GM18526 (cell line): Measurements from ENCODE around the gene ACTR6.

Source experiments
- POLR2A ChIP-seq: IDR thresholded peaks from 3 replicates; pipeline ENCODE4 v1.6.1; 2011; ENCODE audit not compliant: insufficient read length; ENCODE audit errors: extremely low read depth

The ACTR6 gene

DNA sequence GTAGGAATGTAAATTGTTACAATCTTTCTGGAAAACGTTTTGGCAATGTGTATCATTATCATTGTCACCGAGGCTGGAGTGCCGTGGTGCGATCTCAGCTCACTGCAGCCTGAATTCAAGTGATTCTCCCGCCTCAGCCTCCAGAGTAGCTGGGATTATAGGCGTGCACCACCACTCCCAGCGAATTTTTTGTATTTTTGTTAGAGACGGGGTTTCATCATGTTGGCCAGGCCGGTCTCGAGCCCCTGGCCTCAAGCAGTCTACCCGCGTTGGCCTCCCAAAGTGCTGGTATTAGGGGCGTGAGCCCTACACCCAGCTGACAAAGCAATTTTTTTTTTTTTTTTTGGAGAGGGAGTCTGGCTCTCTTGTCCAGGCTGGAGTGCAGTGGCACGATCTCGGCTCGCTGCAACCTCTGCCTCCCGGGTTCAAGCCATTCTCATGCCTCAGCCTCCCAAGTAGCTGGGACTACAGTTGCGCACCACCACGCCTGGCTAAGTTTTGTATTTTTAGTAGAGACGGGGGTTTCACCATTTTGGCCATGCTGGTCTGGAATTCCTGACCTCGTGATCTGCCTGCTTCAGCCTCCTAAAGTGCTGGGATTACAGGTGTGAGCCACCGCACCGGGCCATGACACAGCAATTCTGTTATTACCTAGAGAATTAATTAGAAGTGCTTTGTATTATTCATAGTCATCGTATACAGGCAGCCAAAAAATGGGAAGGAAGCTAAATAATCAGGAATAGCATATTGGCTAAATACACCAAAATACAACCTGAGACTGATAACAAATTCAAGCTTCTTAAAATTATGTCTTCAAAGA, 1.2 kb downstream of the ACTR6 start:
- no peak for TF ChIP-seq POLR2A

DNA sequence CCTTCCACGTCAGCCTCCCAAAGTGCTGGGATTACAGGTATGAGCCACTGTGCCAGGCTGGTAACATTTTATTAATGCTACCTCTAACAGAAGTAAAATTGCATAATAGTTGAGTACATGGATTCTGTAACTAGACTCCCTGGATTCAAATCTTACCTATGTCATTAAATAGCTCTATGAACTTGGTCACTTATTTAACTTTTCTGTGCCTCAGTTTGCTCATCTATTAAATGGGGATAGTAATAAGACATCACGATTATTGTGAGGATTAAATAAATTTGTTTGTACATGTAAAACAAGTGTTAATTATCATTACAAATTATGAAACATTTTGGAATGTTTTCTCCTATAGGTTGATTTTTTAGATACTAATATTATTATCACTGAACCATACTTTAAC, 6.7 kb downstream of the ACTR6 start:
- no peak for TF ChIP-seq POLR2A

DNA sequence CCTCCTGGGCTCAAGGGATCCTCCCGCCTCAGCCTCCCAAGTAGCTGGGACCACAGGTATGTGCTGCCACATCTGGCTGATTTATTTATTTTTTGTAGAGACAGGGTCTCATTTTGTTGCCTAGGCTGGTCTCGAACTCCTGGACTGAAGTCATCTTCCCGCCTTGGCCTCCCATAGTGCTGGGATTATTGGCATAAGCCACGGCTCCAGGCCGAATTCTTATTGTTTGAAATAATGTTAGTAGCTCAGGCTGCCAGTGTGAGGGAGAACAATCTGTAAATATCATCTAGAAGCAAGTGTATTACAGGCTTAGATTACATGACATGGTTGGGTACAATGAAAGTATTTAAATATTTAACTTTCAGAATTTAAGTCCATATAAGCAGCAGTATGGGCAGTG, 8.2 kb downstream of the ACTR6 start:
- no peak for TF ChIP-seq POLR2A

DNA sequence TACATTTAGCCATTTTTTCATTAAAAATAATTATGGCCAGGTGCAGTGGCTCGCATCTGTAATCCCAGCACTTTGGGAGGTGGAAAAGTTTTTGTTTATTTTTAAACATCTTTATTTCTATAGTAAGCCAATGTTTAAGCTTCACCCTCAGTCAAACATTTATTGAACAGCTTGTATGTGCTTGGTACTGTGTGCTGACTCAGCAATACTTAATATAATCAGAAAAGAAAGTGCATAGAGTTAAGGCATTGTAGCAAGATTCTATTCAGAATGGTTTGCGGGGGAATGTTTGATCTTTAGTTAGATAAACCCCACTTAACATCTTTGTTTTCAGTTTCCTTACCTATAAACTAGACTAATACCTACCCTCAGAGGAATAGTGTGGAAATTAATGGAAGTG, 11.1 kb downstream of the ACTR6 start:
- no peak for TF ChIP-seq POLR2A

DNA sequence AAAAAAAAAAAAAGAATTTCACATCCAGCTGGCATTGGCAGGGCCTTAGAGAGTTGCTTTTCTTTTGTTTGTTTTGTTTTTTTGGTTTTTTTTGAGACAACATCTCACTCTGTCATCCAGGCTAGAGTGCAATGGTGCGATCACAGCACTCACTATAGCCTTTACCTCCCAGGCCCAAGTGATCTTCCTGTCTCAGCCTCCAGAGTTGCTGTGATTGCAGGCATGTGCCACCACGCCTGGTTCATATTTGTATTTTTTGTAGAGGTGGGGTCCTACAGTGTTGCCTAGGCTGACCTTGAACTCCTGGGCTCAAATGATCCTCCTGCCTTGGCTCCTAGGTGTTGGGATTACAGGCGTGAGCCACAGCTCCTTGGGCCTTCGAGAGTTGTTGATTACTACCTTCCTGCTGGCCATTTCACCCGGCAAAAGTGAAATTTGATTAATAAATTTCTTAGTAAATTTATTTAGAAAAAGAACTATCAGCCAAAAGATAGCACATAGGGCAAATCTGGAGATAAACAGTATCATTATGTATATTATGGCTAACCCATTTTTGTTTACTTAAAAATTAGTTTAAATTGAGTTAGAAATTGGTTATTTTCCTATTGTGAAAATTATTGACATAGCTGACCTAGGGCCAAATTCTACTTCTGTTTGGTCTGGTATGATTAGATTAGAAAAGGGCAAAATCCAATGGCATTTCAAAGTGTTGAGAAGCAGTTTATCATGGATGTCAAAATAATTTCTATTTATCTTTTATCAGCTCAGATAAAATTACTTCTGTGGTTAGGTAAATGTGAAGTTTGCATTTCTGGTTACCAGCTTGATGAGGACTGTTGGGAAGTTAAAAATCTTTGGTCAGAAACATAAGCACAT, 12.6 kb downstream of the ACTR6 start:
- no peak for TF ChIP-seq POLR2A

DNA sequence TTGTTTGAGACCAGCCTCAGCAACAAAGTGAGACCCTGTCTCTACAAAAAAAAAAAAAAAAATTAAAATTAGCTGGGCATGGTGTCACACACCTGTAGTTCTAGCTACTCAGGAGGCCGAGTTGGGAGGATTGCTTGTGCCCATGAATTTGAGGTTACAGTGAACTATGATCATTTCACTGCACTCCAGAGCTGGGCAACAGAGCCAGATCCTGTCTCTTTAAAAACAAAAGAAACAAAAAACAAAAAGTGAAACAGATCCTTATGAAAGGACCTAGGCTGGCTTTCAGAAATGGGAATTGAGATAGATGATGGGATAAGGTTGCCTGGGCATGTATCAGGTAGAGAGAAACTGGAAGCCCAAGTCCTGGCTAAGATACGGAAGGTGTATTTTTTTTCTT, 13.9 kb downstream of the ACTR6 start:
- TF ChIP-seq POLR2A, result no peak

DNA sequence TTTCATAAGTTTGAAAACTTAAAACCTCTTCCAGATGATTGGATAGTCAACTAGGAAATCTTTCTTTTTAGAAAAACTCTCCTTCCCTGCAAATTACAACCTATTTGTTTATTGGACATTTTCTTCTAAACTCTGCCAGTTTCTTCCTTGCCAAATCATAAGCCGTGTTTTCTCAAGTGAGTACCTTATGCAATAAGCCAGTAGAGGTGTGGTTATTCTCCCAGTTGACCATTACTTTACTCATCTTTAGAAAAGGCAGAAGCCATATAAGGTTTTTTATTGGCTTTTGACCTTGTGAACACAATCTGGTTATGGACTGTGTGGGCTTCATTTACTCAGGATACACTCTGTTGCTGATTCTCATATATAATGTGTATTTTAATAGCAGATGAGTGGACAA, 14.6 kb downstream of the ACTR6 start:
- TF ChIP-seq POLR2A, result no peak

DNA sequence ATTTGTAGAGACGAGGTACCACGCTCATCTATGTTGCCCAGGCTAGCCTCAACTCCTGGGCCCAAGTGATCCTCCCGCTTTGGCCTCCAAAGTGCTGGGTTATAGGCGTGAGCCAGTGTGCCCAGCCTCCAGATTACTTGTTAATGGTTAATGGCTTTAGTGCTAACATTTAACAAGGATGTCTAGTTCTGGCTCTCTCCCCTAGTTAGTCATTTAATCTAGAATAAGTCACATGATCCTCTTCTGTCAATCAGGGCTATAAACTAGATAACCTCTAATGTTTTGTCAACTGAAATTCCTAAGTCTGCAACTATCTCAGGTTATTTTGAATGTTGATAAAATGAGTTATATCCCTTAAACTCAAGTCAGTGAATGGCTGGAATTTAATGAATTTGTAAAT, 15.7 kb downstream of the ACTR6 start:
- no peak for TF ChIP-seq POLR2A

DNA sequence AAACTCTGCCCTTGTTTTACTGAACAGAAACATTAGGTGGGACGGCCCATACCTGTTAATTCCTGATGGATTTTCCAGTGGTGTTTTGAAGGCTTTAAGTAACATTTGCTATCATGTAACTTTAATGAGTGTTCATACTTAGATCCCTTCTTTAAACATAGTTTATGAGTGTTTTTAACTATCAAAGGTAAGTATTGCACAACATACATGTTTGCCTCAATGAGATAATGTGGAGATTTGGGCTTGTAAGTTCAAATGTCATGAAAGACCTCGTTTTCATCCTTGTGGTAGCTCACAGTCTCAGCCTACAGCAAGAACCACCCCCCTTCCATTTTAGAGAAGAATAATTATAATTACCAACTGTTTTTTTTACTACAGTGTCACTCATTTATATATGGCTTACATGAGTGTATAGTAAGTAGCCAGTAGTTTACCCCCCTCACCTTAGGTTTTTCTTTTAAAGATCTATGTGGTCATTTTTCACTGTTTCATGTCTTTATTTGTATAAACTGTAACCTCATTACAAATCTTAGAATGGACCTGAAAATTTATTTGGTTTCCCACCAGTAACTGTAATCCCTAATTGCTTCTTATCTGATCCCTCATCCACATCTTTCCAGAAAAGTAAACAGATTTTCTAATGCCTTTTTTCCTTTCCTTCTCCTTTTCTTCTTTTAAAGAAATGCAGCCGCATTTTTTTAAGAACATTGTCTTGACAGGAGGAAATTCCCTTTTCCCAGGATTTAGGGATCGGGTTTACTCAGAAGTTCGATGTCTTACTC, 18.9 kb downstream of the ACTR6 start:
- TF ChIP-seq POLR2A, result no peak

DNA sequence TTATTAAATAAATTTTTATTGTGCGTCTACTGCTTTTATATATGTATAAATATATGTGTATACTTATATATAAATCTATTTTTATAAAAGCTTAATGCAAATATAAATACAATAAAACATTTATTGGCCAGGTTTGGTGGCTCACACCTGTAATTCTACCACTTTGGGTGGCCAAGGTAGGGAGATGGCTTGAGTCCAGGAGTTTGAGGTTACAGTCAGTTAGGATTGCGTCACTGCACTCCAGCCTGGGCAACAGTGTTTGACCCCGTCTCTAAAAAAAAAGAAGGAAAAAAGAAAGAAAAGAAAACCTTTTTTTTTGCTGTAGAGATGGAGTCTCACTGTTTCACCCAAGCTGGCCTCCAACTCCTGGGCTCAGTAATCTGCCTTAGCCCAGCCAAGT, 20.9 kb downstream of the ACTR6 start:
- TF ChIP-seq POLR2A, result no peak

DNA sequence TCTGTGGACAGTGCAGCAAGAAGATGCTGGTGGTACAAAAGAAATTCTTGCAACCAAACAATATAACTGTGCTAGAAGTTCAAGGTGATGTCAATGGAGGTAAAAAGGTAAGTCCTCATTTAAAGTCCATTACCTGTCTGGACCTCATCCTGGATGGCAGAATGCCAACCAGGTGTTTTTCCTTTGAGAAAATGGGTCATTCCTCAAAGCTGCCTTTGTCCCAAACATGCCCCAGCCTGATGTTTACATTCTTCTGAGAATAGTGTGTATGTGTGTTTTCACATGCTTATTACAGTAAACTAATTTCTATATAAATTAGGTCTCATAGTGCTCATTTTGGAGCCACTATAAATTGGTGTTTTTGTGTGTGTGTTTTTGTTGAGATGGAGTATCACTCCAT, 24.9 kb downstream of the ACTR6 start:
- TF ChIP-seq POLR2A, result no peak

DNA sequence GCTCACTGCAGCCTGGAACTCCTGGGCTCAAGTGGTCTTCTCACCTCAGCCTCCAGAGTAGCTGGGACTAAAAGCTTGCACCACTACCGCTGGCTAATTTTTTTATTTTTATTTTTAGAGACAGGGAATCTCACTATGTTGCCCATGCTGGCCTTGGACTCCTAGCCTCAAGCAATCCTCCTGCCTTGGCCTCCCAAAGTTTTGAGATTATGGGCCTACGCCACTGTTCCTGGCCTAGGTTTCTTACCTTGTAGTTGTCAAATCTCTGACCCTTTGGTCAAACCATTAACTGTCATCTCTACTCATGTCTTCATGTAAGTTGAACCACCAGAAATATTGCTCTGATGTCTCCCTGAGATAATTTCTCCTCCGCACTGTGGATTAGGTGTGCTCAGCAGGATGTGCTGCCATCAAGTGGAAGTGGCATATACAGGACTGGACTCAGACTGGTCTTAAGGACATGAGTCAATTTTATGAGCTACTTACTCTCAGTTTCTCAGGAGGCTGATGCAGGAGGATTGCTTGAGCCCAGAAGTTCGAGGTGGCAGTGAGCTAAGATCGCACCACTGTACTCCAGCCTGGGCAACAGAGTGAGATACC, 28.5 kb downstream of the ACTR6 start:
- TF ChIP-seq POLR2A, result no peak

DNA sequence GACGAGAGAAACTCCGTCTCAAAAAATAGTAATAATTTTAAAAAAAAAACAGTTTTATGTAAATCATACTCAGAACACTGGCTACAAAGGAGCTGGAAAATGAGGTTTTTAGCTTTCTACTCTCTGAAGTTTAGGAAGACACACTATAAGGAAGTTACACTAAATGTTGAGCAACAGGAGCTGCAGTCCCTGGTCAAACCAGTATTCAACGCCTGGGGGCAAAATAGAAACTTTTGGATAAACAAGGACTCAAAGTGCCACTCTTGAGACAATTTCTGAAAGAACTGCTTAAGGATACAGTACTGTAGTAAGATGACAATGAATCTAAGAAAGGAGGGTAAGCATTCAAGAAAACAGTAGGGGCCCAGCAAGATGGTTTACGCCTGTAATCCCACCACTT, 29.3 kb downstream of the ACTR6 start:
- TF ChIP-seq POLR2A, result no peak

DNA sequence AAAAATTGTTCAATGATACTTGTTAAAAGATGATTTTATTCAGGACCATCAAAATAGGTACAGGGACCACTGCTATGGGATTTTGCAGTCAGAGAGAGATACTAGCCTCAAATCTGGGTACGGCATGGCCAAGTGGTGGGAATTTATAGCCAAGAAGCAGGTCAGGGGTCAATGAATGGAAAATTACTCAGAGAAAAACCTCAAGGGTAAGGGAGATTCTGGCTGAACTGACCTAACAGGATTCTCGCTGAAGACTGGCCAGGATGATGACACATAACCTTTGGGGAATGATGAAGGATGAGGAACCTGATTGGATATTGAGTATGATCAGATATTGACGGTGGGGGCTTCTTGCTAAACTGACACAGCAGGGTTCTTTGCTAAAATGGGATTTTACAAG, 33.6 kb downstream of the ACTR6 start:
- TF ChIP-seq POLR2A, result no peak
